SU-DHL-6 (cell line): ENCODE measurements around the gene MEIS3.

ENCODE experiments used
- H2AFZ ChIP-seq: fragments of 200-600 bp; sonication (generic); 2 replicates; pipeline ENCODE4 v1.6.1; 2014; ENCODE audit warnings: low read depth, mild to moderate bottlenecking, moderate library complexity, mixed read lengths, antibody characterized with exemption, low read length; ENCODE audit not compliant: severe bottlenecking
- H3F3A ChIP-seq: fragments of 200-600 bp; shearing (Covaris generic); 2 replicates; pipeline ENCODE4 v1.6.0; 2016; ENCODE audit warnings: antibody characterized with exemption, mild to moderate bottlenecking; ENCODE audit not compliant: insufficient read depth
- H3K27ac ChIP-seq: fragments of 200-600 bp; sonication (generic); 2 replicates; pipeline ENCODE4 v1.5.1; 2016; ENCODE audit warnings: low read depth, mild to moderate bottlenecking, low read length, moderate library complexity, mixed read lengths
- H3K27me3 ChIP-seq: fragments of 200-600 bp; sonication (generic), shearing (Covaris generic); 2 replicates; pipeline ENCODE4 v1.6.0; 2014; ENCODE audit warnings: mild to moderate bottlenecking, low read length
- H3K36me3 ChIP-seq: fragments of 200-600 bp; sonication (generic); 2 replicates; pipeline ENCODE4 v1.6.1; 2014; ENCODE audit warnings: mild to moderate bottlenecking, low read length, mixed read lengths
- H3K4me2 ChIP-seq: fragments of 300-600, 200-600 bp; shearing (Covaris generic), sonication (generic); 2 replicates; pipeline ENCODE4 v1.6.0; 2014; ENCODE audit warnings: low read length, low read depth, mild to moderate bottlenecking; ENCODE audit not compliant: poor library complexity, severe bottlenecking
- H3K4me3 ChIP-seq: fragments of 200-600 bp; sonication (generic); 2 replicates; pipeline ENCODE4 v1.5.1; 2014; ENCODE audit warnings: antibody characterized with exemption, low read length, mild to moderate bottlenecking, mixed read lengths; ENCODE audit not compliant: insufficient read depth, poor library complexity, severe bottlenecking
- H3K79me2 ChIP-seq: fragments of 200-600 bp; sonication (generic); 2 replicates; pipeline ENCODE4 v1.6.1; 2014; ENCODE audit warnings: mild to moderate bottlenecking, low read length, moderate library complexity; ENCODE audit not compliant: insufficient read depth
- H3K9ac ChIP-seq: fragments of 200-600 bp; sonication (generic); 2 replicates; pipeline ENCODE4 v1.7.0; 2014; ENCODE audit warnings: mild to moderate bottlenecking, low read length
- H3K9me2 ChIP-seq: fragments of 200-600 bp; sonication (generic); replicated peaks from 2 replicates; pipeline ENCODE4 v1.6.1; 2014; ENCODE audit warnings: low read length; ENCODE audit not compliant: insufficient read depth
- H3K9me3 ChIP-seq: fragments of 200-600 bp; sonication (generic); 2 replicates; pipeline ENCODE4 v1.6.1; 2014; ENCODE audit warnings: low read length, mixed read lengths; ENCODE audit not compliant: insufficient read depth
- H4K20me1 ChIP-seq: fragments of 200-600 bp; sonication (generic); 2 replicates; pipeline ENCODE4 v1.6.1; 2014; ENCODE audit warnings: low read depth, mild to moderate bottlenecking, antibody characterized with exemption, low read length, moderate library complexity, mixed read lengths
- EZH2phosphoT487 ChIP-seq: fragments of 200-600 bp; sonication (generic), shearing (Covaris generic); conservative IDR thresholded peaks from 2 replicates; pipeline ENCODE4 v1.6.1; 2018; ENCODE audit warnings: mild to moderate bottlenecking, antibody characterized with exemption, low read length, moderate library complexity, mixed read lengths
- TF ChIP-seq, protein P1 (sequence below): fragments of 200-600 bp; sonication (generic); IDR thresholded peaks from one replicate; pipeline ENCODE4 v1.5.1; 2017; ENCODE audit warnings: antibody characterized with exemption, mild to moderate bottlenecking, low read length, moderate library complexity; ENCODE audit not compliant: insufficient read depth, poor library complexity, severe bottlenecking

The MEIS3 gene

DNA sequence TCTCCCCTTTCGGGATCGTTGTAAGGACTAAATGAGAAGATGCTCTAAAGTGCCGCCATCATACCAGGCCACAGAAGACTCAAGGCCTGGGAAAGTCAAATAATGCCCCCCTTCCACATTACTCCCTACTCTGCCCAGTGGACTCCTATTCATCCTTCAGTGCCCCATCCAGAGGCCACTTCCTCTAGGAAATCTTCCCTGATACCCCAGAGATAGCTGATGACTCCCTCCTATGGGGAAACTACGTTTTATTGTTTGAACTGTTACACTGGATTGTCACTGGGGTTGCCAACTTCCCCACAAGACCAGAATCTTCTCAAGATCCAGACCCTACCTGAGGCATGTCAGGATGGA, 14.2 kb downstream of the MEIS3 start:
- Histone ChIP-seq H3K4me2 (no peak overlapping the region), H3K9me2 (no peaks in the 10 kb centered on the region), H3K4me3 (no peak overlapping the region), H3K36me3 (no peaks in the 10 kb centered on the region), H2AFZ (no peak overlapping the region), H3F3A (no peaks in the 10 kb centered on the region), H3K9ac (no peak overlapping the region), H3K27ac (no peak overlapping the region), H3K27me3 (no peaks in the 10 kb centered on the region), H4K20me1 (no peaks in the 10 kb centered on the region), H3K9me3 (no peaks in the 10 kb centered on the region), H3K79me2 (no peaks in the 10 kb centered on the region)
- TF ChIP-seq, protein P1, sequence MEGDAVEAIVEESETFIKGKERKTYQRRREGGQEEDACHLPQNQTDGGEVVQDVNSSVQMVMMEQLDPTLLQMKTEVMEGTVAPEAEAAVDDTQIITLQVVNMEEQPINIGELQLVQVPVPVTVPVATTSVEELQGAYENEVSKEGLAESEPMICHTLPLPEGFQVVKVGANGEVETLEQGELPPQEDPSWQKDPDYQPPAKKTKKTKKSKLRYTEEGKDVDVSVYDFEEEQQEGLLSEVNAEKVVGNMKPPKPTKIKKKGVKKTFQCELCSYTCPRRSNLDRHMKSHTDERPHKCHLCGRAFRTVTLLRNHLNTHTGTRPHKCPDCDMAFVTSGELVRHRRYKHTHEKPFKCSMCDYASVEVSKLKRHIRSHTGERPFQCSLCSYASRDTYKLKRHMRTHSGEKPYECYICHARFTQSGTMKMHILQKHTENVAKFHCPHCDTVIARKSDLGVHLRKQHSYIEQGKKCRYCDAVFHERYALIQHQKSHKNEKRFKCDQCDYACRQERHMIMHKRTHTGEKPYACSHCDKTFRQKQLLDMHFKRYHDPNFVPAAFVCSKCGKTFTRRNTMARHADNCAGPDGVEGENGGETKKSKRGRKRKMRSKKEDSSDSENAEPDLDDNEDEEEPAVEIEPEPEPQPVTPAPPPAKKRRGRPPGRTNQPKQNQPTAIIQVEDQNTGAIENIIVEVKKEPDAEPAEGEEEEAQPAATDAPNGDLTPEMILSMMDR, result no peak
- no peak for TF ChIP-seq EZH2phosphoT487

DNA sequence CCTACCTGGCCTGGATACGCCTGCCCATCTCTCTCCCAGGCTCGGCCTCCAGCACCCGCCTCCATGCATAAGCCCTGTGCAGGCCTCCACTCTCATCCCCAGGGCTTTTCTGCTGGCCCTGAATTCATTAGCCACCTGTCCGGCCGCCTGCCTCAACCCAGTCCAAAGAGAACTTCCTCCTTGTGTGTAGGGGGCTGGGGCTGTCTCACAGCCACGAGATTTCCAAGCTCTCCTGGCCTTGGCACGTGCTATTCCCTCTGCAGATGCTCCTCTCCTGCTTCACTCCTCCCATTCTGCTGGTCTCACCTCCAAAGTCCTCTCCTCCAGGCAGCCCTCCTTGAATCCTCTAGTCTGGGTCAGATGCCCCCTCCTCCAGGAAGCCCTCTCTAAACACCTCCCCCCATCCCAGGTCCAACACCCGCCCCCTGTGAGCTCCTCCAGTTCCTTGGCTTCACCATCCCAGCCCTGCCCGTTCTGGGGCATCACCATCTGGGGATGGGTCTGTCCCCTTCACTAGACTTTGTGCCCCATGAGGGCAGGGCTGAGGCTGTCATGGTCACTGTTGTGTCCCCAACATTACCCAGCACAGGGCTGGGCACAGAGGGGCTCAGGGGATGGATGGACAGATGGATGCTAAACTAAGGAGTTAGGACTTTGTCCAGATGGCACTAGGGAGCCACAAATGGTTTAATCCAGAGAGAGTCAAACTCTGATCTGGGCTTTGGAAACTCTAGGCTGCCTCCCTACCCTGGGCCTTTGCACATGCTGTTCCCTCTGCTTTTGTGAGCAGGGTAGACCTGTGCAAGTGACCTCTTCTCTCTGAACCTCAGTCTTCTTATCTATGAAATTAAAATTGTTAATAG, 14.8 kb downstream of the MEIS3 start:
- no peak overlapping the region for H3K4me2 ChIP-seq
- H4K20me1 ChIP-seq, result no peaks in the 10 kb centered on the region
- H3K36me3 ChIP-seq, result no peaks in the 10 kb centered on the region
- H3K9me2 ChIP-seq, result no peaks in the 10 kb centered on the region
- no peak overlapping the region for H3K27ac ChIP-seq
- TF ChIP-seq EZH2phosphoT487, result no peak
- TF ChIP-seq, protein P1, result no peak
- no peak overlapping the region for H2AFZ ChIP-seq
- H3K4me3 ChIP-seq, result no peak overlapping the region
- H3K9ac ChIP-seq, result no peak overlapping the region
- no peaks in the 10 kb centered on the region for H3K27me3 ChIP-seq
- H3K9me3 ChIP-seq, result no peaks in the 10 kb centered on the region
- no peaks in the 10 kb centered on the region for H3F3A ChIP-seq
- H3K79me2 ChIP-seq, result no peaks in the 10 kb centered on the region

DNA sequence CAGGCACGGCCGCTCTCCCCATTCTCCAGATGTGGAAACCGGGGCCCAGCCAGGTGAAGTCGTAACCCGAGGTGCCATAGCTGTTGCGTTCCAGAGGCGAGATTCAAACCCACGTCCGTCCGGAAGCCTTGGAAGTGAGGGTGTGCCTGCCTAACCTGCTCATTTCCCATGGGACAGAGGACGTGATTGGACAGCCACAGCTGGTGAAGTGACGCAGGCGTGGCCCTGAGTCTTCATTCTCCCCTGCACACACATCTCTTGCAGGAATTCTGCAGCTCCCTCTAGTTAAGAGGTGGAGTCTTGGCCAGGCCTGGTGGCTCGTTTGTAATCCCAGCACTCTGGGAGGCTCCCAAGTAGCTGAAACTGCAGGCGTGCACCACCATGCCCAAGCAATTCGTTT, 16.8 kb downstream of the MEIS3 start:
- Histone ChIP-seq H3K4me3 (no peak overlapping the region), H3K36me3 (no peaks in the 10 kb centered on the region), H3K4me2 (no peak overlapping the region), H3K27me3 (no peaks in the 10 kb centered on the region), H3K79me2 (no peaks in the 10 kb centered on the region), H3K9me2 (no peaks in the 10 kb centered on the region), H3K27ac (no peak overlapping the region), H3K9me3 (no peaks in the 10 kb centered on the region), H4K20me1 (no peaks in the 10 kb centered on the region), H3F3A (no peaks in the 10 kb centered on the region), H3K9ac (no peak overlapping the region), H2AFZ (no peak overlapping the region)
- TF ChIP-seq EZH2phosphoT487, result no peak
- TF ChIP-seq, protein P1, result no peak
